NCI-H460 (cell line): ENCODE measurements around the gene PCP4L1. TPM values are rescaled to one million over a fixed set of nuclear protein-coding genes. Genes with fewer than 3 reads are reported as not detected.
"Not testable (repeated sequence)": the region's sequence is repeated elsewhere in the genome, so short reads cannot be mapped to it uniquely, and the experiment has no call there.

Experiments used
- DNase-seq: peaks from one replicate; pipeline ENCODE4 v3.0.0-alpha.2; 2016; ENCODE audit warnings: low read depth; ENCODE audit errors: extremely low read depth
- total RNA-seq: library from RNA; depleted of rRNA; stranded (reverse); fragments of >200 nt; shearing (Covaris generic); gene quantifications from 2 replicates; pipeline ENCODE4 v1.2.3, GENCODE V29; 2014

Gene PCP4L1
- total RNA-seq, 1 experiment from 2014 or later, result not detected

GRCh38 chr1:161227196-161227871 is 31.2 kb upstream of the PCP4L1 start:
- peak; percentile 81 for DNase-seq

- no peak for DNase-seq
Observed at GRCh38 chr1:161228032-161228431, 30.5 kb upstream of the PCP4L1 start.

- DNase-seq, result no peak
Observed at GRCh38 chr1:161229896-161230295, 28.6 kb upstream of the PCP4L1 start.

GRCh38 chr1:161230762-161231161 is 27.8 kb upstream of the PCP4L1 start:
- no peak for DNase-seq

- DNase-seq, result no peak
Observed at GRCh38 chr1:161233102-161233501, 25.4 kb upstream of the PCP4L1 start.

- no peak for DNase-seq
Observed at GRCh38 chr1:161235957-161236775, 22.4 kb upstream of the PCP4L1 start.

- no peak for DNase-seq
Observed at GRCh38 chr1:161238039-161238473, 20.5 kb upstream of the PCP4L1 start, which contains the start of gene NR1I3. NR1I3 (minus strand) TSS chr1:161238203; CDS start chr1:161236565, 1,638 bp downstream.

GRCh38 chr1:161241682-161242081 is 16.9 kb upstream of the PCP4L1 start:
- DNase-seq, result no peak

- DNase-seq, result no peak
Observed at GRCh38 chr1:161242313-161242712, 16.2 kb upstream of the PCP4L1 start.

- DNase-seq, result no peak
Observed at GRCh38 chr1:161244888-161245287, 13.7 kb upstream of the PCP4L1 start.

- DNase-seq, result not testable (repeated sequence)
Observed at GRCh38 chr1:161250100-161250499, 8.4 kb upstream of the PCP4L1 start.

GRCh38 chr1:161250829-161251228 is 7.7 kb upstream of the PCP4L1 start:
- no peak for DNase-seq

- no peak for DNase-seq
Observed at GRCh38 chr1:161251579-161251978, 7.0 kb upstream of the PCP4L1 start.

GRCh38 chr1:161255302-161255701 is 3.2 kb upstream of the PCP4L1 start:
- not testable (repeated sequence) for DNase-seq

- not testable (repeated sequence) for DNase-seq
Observed at GRCh38 chr1:161255955-161256520, 2.5 kb upstream of the PCP4L1 start.

- DNase-seq, result not testable (repeated sequence)
Observed at GRCh38 chr1:161257109-161257508, 1.4 kb upstream of the PCP4L1 start.

GRCh38 chr1:161259345-161259702 is 779 bp downstream of the PCP4L1 start:
- no peak for DNase-seq

- no peak for DNase-seq
Observed at GRCh38 chr1:161259765-161260164, 1.2 kb downstream of the PCP4L1 start.

- no peak for DNase-seq
Observed at GRCh38 chr1:161260376-161261260, 2.1 kb downstream of the PCP4L1 start.
